ENCODE data around the gene TULP4.

GRCh38 chr6:158323561-158323958, 11.3 kb downstream of the TULP4 start:
- TF ChIP-seq CTCF (IDR thresholded peaks at IDR 0.05 in 4 of 5, conservative IDR thresholded peaks at IDR 0.05 in 1 of 5) (no peak), POLR2A (IDR thresholded peaks at IDR 0.05) (no peak)

Data from gastrocnemius medialis (tissue), 4 donors.